NCI-H1105 treated with DMSO at 0.1 percent for 48 hours (cell line): Measurements from ENCODE around the gene CDK18.

Source experiments
- DNase-seq: peaks from one replicate; lab custom pipeline; 2025; lab: John Stamatoyannopoulos, UW

CDK18 gene

DNA sequence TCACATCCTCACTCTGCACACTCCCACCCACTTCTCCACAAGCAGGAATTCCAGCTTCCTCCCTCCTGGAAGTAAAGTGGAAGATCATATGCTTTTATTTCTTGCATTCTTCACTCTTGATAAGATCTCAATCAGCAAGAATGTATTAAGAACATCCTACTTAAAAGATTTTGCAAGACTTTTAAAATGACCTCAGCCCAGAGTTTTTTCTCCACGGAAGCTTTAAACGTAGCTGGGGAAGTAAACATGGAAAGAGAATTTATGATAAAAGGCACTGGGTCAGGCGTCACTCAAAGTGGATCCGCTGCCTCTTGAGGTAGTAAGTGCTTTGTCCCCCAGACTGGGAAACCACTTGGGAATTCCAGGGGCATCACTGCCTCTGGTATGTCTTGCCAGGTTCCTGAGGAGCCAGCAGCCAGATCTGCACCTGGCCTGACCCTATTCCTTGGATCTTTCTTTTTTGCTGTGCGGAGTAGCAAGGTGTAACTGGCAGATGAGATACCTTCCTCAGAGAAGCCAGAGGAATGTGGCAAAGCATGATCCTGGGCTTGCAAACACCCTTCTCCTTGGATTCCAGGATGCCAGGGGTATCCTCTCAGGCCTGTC lies 33.9 kb downstream of the CDK18 start:
- no peak for DNase-seq

- DNase-seq = no peak
These were observed 36.9 kb downstream of the CDK18 start for GRCh38 chr1:205541161-205541886.

GRCh38 chr1:205542367-205542766 lies 37.9 kb downstream of the CDK18 start:
- DNase-seq = no peak

- peak; percentile 64 for DNase-seq
These were observed 39.2 kb downstream of the CDK18 start for GRCh38 chr1:205543351-205544301.

DNA sequence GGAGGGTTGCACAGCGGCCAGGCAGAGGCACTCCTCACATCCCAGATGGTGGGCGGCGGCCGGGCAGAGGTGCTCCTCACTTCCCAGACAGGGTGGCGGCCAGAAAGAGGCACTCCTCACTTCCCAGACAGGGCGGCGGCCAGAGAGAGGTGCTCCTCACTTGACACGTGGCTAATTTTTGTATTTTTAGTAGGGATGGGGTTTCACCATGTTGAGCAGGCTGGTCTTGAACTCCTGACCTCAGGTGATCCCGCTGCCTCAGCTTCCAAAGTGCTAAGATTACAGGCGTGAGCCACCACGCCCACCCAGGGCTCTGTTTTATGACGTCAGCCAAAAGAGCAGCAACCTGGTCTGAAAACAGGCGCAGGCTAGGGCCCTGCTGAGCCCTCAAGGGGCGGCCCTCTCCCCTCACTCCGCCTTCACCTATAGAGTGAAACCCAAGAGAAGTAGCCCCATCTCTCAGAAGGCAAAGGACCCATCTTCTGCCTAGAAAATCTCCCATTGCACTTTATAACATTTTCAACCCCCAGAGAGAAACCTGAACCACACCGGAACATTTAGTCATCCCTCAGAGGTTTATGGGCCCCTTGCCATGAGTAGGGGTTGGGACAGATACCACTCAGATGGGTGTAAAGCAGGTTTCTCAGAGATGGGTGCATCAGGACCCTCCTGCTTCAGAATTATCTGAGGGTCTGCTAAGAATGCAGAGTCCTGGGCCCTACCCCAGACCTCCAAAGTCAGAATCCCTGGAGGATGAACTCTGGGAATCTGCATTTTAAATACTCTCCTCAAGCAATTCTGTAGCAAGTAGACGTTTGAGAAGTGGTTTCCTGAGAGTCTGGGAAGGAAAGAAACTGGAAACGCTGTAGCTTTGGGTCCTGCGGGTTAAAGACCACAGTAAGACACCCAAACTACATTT lies 40.8 kb downstream of the CDK18 start:
- no peak for DNase-seq

DNA sequence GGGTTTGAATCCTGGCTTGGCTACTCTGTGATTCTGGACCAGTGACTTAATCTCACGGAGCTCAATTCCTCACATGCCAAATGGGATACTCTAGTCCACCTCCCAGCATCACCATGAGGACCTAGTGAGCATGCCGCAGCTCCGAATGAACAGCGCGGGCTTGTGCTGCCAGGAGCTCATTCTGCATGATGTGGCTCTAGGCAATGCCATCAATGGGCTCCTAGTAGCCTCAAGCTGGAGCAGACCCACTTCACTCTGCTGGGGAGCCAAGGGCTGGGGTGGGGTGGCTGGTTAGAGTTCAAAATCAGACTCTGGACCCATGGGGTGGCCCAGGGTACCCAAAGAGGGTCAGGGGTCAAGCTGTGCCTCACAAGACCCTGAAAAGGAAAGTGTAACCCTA lies 41.5 kb downstream of the CDK18 start:
- no peak for DNase-seq

GRCh38 chr1:205546541-205546940 lies 42.1 kb downstream of the CDK18 start:
- no peak for DNase-seq

DNA sequence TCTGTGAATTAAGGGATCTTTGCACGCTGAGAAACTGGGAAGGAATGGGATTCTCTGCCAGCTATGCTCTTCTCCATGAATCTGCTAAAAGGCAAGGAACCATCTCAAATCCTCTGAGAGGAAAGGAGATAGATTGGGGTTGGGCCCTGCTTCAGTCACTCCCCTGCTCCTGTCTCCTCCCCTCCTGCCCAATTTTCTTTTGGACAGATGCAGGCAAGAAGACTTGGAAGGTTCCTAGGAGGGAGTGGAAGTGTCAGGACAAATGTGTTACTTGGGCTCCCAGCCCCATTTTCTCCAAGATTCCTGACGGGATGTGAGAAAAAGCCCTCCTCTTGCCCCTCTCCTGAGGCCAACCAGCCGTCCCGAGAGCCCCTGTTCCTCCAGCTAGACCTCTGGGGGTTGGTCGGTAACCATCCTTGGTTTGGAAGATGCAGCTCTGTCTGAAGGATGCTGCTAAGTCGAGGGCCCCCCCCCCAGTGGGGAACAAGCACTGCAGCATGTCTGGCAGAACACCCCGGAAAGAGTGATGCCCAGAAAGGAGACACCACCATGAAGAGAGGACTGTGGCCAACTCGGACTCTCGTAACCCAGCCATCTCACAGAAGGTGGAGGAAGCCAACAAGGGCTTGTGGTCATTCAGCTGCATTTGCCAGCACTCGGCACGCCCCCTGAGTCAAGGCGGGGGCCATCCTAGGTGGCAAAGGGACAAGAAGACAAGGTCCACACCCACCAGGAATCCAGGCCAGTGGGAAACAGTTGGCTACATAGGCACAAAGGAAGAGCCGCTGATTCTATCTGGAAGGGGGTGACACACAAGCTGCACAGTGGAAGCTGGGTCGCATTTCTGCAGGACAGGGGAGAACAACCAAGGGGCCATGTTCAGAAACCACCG lies 43.7 kb downstream of the CDK18 start:
- DNase-seq = no peak

GRCh38 chr1:205554026-205554811 lies 49.8 kb downstream of the CDK18 start:
- DNase-seq = no peak

GRCh38 chr1:205561501-205562203 lies 57.2 kb downstream of the CDK18 start:
- no peak for DNase-seq

GRCh38 chr1:205563927-205564441 lies 59.5 kb downstream of the CDK18 start:
- no peak for DNase-seq

GRCh38 chr1:205565799-205566198 lies 61.3 kb downstream of the CDK18 start:
- no peak for DNase-seq

GRCh38 chr1:205567716-205568115 lies 63.2 kb downstream of the CDK18 start:
- DNase-seq = no peak

GRCh38 chr1:205568135-205568468 lies 63.6 kb downstream of the CDK18 start:
- DNase-seq = no peak

DNA sequence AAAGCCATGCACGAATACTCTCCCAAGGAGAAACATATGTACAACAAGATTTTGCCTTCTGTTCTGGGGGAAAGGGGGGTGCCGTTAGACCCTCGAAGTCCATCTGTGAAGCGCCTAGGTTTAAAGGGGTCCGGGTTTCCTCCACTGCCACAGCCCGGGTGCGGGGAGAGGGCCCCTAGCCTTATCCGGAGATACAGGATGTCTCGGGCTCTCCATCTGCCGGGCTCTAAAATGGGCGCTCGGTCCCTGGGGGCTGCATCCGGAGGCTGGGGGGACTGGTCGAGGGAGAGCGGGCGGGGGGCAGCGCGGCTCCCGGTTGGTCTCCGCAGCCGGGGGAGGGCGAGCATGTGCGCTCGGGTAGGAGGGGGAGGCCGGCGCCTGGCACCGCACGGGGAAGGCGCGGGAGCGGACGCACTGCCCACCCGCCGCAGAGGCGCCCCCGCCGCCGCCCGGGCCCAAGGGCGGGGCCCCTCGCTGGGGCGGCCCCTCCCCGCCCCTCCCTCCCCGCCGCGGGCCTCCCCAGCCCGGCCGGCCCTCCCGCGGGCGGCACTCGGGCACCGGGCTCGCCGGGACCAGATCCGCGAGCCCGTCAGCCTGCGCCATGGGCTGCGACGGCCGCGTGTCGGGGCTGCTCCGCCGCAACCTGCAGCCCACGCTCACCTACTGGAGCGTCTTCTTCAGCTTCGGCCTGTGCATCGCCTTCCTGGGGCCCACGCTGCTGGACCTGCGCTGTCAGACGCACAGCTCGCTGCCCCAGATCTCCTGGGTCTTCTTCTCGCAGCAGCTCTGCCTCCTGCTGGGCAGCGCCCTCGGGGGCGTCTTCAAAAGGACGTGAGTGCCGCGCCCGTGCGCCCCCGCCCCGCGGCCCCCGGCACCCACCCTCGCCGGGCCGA lies 64.2 kb downstream of the CDK18 start:
- DNase-seq = no peak

DNA sequence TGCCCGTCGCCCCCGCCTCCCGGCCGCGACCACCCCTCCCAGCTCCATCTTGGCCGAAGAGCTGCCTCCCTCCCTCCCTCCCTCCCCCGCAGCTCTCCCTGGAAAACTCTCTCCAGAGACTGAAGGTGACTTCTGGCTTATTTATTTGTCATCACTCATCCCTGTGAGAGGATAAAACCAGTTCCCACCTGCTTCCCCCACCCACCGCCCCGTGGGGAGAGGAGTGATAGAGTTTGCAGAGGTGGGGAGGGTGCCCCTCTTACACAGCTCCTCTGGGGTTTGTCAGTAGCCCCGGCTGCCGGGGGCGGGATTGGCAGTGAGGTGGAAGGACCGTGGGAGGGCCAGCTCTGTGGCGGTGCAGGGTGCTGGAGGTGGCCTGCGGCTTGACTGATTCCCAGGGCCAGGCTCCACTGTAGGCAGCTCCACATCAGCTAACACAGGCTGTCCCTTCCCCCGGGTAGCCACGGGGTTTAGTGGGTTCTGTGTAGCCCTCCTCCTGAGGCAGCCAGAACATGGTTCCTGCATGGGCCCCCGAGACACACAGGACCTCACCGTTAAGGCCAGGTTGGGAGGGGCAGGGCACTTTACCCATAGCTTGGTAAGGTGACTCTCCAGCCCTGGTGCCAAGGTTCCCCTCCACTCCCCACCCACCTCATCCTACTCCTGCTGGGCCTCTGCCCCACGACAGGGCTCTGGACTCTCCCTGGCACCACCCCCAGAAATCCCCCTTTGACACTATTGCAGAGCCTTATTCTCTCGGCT lies 65.1 kb downstream of the CDK18 start:
- DNase-seq = no peak

- no peak for DNase-seq
These were observed 65.7 kb downstream of the CDK18 start for GRCh38 chr1:205570173-205570501.
